NCI-H2029 (cell line): Measurements from ENCODE around the gene ESPNL.

Experiments used
- DNase-seq: peaks from one replicate; lab custom pipeline; 2025; lab: John Stamatoyannopoulos, UW

Gene ESPNL

DNA sequence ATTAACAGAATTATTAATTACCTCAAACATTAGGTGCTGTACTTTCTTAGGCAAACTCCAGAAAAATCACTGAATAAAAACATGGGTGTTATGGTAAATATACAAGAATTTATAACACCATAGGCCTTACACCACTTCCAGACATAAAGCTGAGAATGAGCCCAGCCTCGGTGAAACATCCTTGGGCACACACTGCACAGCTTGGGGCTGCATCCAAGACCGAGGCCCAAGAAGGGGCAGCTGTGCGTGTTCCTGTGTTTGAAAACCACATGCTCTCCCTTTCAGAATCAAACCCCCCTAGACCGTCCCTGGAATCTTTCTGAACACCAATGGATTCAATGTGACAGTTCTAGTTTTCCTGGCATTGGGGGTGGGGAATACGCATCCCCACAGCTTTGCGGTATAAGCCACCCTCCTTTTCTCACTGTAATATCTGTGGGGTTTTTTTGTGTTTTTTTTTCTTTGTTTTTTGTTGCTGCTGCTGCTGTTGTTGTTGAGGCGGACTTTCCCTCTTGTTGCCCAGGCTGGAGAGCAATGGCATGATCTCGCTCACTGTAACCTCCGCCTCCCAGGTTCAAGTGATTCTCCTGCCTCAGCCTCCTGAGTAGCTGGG lies 71.5 kb downstream of the ESPNL start:
- no peak for DNase-seq

GRCh38 chr2:238172439-238172838 lies 72.3 kb downstream of the ESPNL start:
- DNase-seq: no peak

- no peak for DNase-seq
Measured at GRCh38 chr2:238173692-238174091, 73.6 kb downstream of the ESPNL start.

GRCh38 chr2:238174291-238174690 lies 74.2 kb downstream of the ESPNL start:
- no peak for DNase-seq

DNA sequence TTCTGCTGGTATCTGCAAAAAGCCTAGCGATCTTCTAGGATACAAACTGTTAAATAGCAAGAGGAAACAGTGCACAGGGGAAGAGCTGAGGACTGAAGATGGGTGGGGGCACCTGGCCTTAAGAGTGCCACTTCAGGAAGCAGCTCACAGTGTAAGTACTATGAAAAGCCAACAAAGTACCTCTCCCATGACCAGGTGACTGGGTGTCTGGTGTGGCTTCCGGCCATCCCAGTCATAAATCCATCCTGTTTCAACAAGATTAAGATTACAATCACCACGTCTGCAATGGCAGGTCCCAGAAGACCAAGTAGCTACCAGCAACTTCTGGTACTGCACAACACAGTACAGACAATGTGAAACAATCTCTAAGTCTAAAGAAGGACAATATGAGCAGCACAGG lies 74.6 kb downstream of the ESPNL start:
- peak; percentile 83 for DNase-seq

- DNase-seq: no peak
Measured at GRCh38 chr2:238176613-238177012, 76.5 kb downstream of the ESPNL start.

GRCh38 chr2:238180554-238180953 lies 80.4 kb downstream of the ESPNL start:
- no peak for DNase-seq

DNA sequence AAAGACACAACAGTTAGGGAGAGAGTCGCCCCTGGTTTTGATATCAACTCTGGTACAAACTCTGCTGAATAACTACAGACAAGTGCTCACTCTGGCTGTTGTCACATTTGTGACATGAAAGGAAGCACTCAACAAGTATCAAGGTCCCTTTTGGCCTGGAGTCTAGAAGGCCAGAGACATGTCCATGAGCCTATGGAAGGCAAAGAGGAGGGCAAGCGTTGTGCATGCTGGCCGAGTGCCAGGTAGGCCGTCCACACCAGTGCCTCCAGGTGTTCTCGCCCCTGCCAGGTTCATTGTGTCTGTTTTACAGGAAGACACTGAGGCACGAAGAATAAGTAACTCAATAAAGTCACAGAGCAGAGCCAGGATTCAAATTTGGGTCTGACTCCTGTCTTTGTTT lies 82.2 kb downstream of the ESPNL start:
- DNase-seq: no peak
